HG03097 (cell line): ENCODE measurements around the gene RPS6KA6.
A peak's percentile ranks its signal among the peaks of the same experiment; 100 is the strongest.

Experiments
- ATAC-seq: cut with Tn5 transposase; IDR thresholded peaks from one replicate; pipeline ENCODE4 v1.9.1; 2021; ENCODE audit not compliant: unreplicated experiment, low FRiP score

The RPS6KA6 gene

GRCh38 chrX:84187533-84188319, at the start of gene RPS6KA6:
RPS6KA6 (minus strand) TSS chrX:84188199; CDS start chrX:84187899, 300 bp downstream.
- peak; percentile 31 for ATAC-seq

- no peak for ATAC-seq
Measured at GRCh38 chrX:84224741-84225140, 36.7 kb upstream of the RPS6KA6 start.

- ATAC-seq = no peak
Measured at GRCh38 chrX:84223261-84223660, 35.3 kb upstream of the RPS6KA6 start.

GRCh38 chrX:84221181-84221580, 33.2 kb upstream of the RPS6KA6 start:
- no peak for ATAC-seq

GRCh38 chrX:84219551-84219950, 31.6 kb upstream of the RPS6KA6 start:
- ATAC-seq = no peak

GRCh38 chrX:84218726-84219125, 30.7 kb upstream of the RPS6KA6 start:
- no peak for ATAC-seq

GRCh38 chrX:84216881-84217280, 28.9 kb upstream of the RPS6KA6 start:
- no peak for ATAC-seq

GRCh38 chrX:84216406-84216805, 28.4 kb upstream of the RPS6KA6 start:
- no peak for ATAC-seq

GRCh38 chrX:84205276-84205675, 17.3 kb upstream of the RPS6KA6 start:
- ATAC-seq = no peak

- no peak for ATAC-seq
Measured at GRCh38 chrX:84199688-84200087, 11.7 kb upstream of the RPS6KA6 start.

GRCh38 chrX:84197550-84197949, 9.6 kb upstream of the RPS6KA6 start:
- no peak for ATAC-seq

GRCh38 chrX:84192006-84192405, 4.0 kb upstream of the RPS6KA6 start:
- ATAC-seq = no peak

GRCh38 chrX:84189125-84189524, 1.1 kb upstream of the RPS6KA6 start:
- no peak for ATAC-seq

- ATAC-seq = peak; percentile 47
Measured at GRCh38 chrX:84188320-84188834, 378 bp upstream of the RPS6KA6 start.

GRCh38 chrX:84186603-84187532, 1.1 kb downstream of the RPS6KA6 start:
- ATAC-seq = peak; percentile 27

- ATAC-seq = no peak
Measured at GRCh38 chrX:84182516-84182915, 5.5 kb downstream of the RPS6KA6 start.

GRCh38 chrX:84175958-84176357, 12.0 kb downstream of the RPS6KA6 start:
- ATAC-seq = no peak

- ATAC-seq = no peak
Measured at GRCh38 chrX:84175274-84175673, 12.7 kb downstream of the RPS6KA6 start.

- no peak for ATAC-seq
Measured at GRCh38 chrX:84174348-84174747, 13.7 kb downstream of the RPS6KA6 start.

- ATAC-seq = no peak
Measured at GRCh38 chrX:84170931-84171330, 17.1 kb downstream of the RPS6KA6 start.

- no peak for ATAC-seq
Measured at GRCh38 chrX:84168574-84168973, 19.4 kb downstream of the RPS6KA6 start.
